D721Med (cell line): Measurements from ENCODE around the gene HCFC1R1.

Experiments used
- DNase-seq: peaks from one replicate; pipeline ENCODE4 v3.0.0; 2011; ENCODE audit warnings: low spot score; ENCODE audit not compliant: insufficient read length
- FAIRE-seq: peaks from 2 replicates; lab custom pipeline; 2011; peaks lifted over from hg19 to GRCh38; lab: Jason Lieb, UNC
- CTCF ChIP-seq: IDR thresholded peaks from 2 replicates; pipeline ENCODE4 v1.5.1; 2012; ENCODE audit warnings: mild to moderate bottlenecking, control low read depth; ENCODE audit not compliant: insufficient read depth; ENCODE audit errors: missing control alignments

Gene HCFC1R1

DNA sequence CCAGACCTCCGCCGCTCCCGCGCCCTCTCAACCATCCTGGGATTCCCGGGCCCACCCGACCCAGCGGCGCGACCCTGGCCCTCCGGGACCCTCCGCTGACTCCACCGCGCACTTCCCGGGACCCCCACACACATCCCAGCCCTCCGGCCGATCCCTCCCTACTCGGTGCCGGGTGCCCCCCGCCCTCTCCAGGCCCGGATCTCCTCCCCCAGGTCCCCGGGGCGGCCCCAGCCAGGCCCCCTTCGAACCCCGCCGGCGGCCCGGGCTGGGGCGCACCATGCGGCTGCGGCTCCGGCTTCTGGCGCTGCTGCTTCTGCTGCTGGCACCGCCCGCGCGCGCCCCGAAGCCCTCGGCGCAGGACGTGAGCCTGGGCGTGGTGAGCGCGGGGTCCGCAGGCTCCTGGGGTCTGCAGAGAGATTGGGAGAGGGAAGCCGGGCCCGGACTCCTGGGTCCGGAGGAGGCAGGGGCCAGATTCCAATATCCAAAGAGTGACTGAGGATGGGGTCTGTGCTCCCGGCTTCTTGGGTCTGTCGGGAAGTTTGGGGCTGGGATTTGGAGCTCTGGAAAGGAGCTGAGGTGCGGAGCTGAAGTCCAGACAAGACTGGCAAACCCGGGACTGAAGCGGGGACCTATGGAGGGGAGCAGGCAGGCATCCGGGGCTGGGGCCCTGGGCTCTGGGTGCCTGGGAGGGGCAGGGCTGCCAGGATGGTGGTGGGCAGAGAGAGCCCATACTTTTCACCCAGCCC is 23.1 kb upstream of the HCFC1R1 start:
- no peak for TF ChIP-seq CTCF
- FAIRE-seq = no peak
- DNase-seq = no peak

GRCh38 chr16:3045758-3046640 is 22.3 kb upstream of the HCFC1R1 start, which contains the start of gene MMP25:
TSS of gene MMP25 (plus strand) at chr16:3046561. CDS start at chr16:3046918, 357 bp downstream.
- TF ChIP-seq CTCF = no peak
- FAIRE-seq = no peak

GRCh38 chr16:3044708-3045107 is 21.0 kb upstream of the HCFC1R1 start:
- no peak for FAIRE-seq

More at GRCh38 chr16:3045758-3046640, 22.3 kb upstream of the HCFC1R1 start, which contains the start of gene MMP25:
- DNase-seq = peak; percentile 63

GRCh38 chr16:3042376-3042775 is 18.6 kb upstream of the HCFC1R1 start:
- FAIRE-seq (no peak), DNase-seq (no peak)
- no peak for TF ChIP-seq CTCF

More at GRCh38 chr16:3044708-3045107, 21.0 kb upstream of the HCFC1R1 start:
- TF ChIP-seq CTCF = no peak
- DNase-seq = no peak

DNA sequence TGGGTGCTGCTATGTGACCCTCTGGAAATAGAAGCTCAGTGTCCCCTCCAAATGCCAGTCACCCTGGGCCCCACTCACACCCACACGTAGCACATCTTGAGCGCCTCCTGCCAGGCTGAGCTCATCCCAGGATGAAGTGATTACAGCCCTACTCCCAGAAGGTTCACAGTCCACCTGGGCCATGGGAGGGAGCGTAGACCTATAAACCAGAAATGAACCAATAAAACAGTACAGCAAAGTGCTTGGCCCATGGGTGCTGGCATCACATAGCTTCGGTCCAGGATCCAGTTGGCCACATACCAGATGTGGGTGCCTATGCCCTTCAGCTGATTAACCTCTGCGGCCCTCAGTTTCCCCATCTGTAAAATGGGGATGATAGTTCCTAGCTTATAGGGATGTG is 15.2 kb upstream of the HCFC1R1 start:
- DNase-seq (no peak), FAIRE-seq (no peak)
- TF ChIP-seq CTCF = no peak

GRCh38 chr16:3038256-3038655 is 14.5 kb upstream of the HCFC1R1 start:
- no peak for FAIRE-seq
- no peak for TF ChIP-seq CTCF
- no peak for DNase-seq
